HG03469 (cell line): Measurements from ENCODE around the gene ROS1.
"Not testable (repeated sequence)": the region's sequence is repeated elsewhere in the genome, so short reads cannot be mapped to it uniquely, and the experiment has no call there.

Source experiments
- ATAC-seq: cut with Tn5 transposase; IDR thresholded peaks from one replicate; pipeline ENCODE4 v1.9.1; 2021; ENCODE audit warnings: mild to moderate bottlenecking, moderate library complexity, moderate number of reproducible peaks; ENCODE audit not compliant: unreplicated experiment

Gene ROS1

DNA sequence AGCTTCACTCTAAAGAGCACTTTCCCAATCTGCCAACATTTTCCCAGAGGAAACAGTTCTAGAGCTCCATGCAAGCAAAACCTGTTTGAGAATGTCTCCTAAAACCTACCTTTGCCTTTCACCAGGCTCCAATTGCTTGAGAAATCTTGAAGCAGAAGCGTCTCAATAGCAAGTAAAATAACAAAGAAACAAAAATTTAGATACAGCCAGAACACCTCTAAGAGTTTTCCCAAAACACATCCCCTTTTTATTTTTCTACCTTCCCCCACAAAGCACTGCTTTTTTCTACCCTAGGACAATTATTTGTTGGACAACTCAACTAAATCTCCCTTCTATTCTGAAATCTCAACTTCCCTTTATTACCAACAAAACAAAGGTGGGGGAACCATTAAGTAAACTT, 156.8 kb downstream of the ROS1 start:
- ATAC-seq: no peak

DNA sequence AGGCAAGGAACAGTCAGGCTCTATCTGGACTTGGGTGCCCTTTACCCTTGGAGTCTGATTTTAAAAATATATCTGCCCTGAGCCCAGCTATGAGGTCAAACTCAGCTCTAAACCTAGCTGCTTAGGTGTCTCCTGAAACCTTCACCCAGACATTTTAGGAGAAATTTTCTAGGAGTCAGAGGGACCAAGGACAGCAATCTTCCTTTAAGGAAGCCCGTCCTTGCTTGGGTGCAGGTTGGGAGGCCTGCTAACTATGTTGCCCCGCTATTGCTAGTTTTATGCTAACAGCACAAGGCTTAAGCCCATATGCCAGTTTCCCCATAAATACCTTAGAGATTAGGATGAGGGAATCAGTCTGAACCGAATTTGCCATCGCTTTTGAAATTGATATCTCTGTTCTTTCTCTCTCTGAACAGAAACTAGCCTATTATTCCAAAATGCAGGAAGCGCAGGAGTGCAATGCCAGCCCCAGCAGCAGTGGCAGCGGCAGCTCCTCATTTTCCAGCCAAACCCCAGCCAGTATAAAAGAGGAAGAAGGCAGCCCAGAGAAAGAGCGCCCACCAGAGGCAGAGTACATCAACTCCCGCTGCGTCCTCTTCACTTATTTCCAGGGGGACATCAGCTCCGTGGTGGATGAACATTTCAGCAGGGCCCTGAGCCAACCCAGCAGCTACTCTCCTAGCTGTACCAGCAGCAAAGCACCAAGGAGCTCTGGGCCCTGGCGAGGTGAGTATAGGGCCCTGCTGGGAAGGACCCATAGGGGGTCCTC, 157.8 kb downstream of the ROS1 start:
- no peak for ATAC-seq

DNA sequence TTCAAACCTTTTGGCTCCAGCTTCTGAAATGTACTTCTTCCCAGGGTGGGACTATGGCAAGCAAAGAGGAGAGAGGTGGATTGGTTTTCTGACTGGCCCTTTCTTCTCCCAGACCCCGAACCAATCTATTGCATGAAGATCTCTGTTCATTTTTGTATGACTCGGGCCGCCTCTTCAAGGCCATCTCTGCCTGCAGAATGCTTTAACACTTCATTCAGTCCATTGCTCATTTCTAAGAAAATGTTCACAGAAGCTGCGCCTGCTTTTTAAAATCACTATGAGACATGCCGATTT, 158.7 kb downstream of the ROS1 start:
- no peak for ATAC-seq

DNA sequence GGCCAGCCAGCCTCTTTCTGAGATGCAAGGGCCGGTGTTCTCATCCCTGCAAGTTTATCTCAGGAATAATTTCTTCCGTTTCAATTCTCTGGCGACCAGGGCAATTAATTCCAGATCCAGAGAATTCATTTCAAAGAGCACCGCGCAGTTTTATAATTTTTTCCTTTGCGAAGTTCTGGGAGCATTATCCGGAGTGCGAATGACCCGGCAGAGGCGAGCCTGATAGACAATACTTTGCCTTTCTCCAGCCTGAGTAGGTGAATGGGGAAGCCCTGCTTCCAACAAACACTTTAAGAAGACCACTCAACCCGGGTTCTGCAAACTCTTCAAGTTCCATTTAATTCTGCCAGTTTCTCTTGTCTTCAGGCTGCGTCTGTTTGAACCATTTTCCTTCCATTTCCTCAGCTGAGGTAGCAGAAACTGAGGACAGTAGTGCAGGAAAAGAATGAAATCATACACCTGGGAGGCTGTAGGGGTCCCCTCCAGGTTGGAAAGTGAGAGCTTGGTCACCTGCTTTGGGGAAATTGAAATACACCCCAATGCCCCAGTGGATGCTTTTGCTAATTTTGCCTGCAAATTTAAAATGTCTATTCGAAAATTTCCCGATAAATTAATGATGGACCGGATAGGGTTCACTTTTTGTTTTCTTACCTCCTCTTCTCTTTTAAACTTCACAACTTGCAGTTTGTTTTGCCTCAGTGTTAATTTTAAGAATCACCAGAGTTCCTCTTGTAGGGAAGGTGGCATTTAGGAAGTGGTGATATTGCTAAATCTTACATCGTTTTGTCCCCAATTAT, 159.3 kb downstream of the ROS1 start:
- ATAC-seq: no peak

DNA sequence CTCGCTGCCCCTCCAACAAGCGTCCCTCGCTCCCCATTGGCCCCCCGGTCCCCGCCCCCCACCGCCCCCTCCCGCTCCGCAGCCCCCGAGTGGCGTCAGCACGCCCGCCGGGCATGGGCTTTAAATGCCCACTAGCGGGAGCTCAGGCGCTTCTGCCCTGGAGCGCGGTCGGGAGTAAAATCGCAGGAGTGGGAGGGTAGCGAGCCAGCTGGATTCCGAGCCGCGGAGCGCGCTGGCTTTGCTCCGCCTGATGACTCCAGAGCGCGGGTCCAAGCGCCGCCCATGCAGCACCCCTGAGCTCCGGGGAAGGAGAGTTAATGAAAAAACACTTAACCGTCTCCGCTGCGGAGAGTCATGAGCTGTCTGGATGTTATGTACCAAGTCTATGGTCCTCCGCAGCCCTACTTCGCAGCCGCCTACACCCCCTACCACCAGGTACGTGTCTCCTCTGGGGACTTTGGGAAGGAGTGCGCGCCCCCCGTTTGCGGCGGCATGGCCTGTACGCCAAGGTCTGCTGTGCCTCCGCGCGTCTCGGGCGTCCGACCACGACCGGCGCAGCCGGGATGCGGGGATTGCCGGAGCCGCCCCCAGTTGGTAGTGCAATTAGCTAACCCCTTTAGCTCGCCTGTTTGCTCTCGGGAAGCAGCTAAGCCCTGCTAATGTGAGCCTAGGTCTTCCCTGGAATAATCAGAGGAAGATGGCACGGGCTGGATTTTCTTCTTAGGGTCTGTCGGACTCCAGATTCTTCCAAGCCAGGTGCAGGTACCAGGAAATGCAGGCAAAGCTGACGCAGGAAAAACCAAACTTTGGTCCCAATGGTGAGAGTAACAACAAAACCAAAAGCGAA, 160.1 kb downstream of the ROS1 start, which contains the start of gene VGLL2:
VGLL2 (plus strand) TSS at position 149 of the 847 bp plus-strand sequence; CDS start at position 355, 206 bp downstream.
- ATAC-seq: no peak

DNA sequence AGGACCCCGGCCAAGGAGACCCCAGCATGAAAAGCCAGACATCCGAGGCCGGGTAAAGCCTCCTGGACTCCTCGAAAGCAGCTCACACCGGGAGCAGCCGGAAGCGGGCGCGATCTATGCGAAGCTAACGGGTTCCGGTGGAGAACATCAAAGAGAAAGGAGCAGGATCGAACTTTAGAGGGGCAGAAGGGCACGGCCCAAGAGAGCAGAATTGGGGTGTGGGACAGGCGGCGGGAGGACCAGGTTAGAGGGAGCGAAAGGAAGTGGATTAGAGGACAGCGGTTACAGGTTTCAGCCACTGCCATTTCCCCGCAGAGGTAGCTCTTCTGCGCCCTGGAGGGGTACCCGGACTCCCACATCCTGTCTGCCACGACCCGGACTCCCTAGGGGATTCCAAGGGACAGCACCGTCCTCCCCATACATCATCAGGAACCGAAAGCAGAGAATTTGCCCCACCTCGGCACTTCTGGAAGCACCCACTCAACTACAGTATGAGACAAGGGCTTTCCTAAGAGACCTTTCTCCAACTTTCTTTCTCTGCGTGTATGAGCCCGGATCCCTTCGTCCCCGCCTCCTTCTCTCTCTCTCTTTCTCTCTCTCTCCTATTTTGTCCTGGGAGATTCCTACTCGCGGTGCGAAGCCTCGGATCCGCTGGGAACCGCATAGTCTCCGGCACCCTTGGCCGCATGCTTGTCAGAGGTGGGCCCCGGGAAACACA, 160.9 kb downstream of the ROS1 start:
- ATAC-seq: no peak

DNA sequence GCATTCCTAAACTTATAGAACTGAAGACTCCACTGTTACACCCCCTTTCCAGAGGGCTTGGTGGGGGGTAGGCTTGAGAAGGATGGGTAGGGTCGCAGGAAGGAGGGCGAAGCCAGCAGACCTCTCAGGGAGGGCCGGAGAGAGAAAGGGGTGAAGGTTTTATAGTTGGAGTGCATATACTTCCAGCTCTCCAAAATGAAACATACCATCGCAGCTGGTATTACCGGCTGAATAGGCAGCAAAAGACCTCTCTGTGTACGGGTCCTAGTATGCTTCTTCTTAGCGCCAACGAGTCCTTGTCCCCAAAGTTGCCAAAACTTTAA, 161.4 kb downstream of the ROS1 start:
- ATAC-seq: no peak

DNA sequence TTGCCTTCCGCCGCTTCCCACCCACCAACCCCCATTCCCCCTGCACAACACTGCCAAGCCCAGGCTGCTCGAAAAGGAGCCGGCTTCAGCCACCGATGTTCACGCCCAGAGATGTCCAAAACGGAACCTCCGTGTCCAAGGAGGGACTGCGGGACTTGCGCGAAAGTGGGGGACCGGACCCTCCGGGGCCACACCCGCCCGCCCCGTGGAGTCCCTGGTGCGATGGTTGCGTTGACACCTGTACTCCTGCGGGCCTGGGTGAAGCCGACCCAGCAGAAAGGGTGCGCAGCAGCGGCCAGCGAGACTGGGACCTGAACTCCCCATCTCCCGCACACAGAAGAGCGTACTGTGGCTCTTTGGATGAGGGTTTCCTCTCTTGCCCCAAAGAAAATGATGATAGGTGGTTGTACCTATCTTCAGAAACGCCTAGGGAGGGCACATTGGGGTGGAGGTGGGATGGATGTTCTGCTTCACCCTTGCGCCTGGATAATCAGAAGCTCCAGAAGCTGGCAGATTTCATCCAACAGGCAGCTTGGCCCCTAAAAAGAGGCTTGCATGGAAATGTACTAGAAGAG, 162.3 kb downstream of the ROS1 start:
- ATAC-seq: no peak

DNA sequence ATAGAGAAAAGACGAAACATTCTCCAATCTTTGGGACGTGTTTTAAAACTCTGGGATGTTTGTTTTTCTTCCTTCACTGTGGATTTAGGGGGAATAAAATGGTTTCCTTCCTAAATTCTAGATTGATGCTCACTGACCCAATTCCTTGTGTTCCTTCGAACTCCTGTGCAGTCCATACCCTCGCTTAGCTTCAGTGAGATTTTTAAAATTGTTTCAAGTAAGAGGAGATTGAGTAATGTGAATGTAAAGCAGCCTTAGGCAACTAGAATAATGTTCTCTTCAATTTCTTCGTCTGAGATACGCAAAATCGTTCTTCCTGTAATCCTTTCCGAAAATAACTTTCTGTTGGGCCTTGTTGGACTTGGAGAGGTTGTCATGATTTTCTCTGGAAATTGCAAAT, 162.9 kb downstream of the ROS1 start:
- no peak for ATAC-seq

DNA sequence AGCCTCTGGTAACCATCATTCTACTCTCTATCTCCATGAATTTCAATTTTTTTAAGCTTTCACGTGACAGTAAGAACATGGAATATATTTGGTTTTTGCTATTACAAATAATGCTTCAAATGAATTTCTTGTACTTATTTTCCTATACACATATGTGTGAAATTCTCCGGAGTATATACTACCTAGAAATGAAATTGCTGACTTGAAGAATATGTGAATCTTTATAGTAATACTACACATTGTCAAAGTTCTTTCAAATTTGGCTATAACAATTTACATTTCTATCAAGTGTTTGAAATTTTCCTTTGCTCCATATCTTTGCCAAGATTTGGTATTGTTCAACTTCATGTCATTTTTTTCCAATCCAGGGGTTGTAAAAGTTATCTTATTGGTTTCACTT, 172.0 kb downstream of the ROS1 start:
- ATAC-seq: no peak

DNA sequence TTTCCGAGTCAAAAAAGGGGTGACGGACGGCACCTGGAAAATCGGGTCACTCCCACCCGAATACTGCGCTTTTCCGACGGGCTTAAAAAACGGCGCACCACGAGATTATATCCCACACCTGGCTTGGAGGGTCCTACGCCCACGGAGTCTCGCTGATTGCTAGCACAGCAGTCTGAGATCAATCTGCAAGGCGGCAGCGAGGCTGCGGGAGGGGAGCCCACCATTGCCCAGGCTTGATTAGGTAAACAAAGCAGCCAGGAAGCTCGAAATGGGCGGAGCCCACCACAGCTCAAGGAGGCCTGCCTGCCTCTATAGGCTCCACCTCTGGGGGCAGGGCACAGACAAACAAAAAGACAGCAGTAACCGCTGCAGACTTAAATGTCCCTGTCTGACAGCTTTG, 180.8 kb downstream of the ROS1 start:
- ATAC-seq: not testable (repeated sequence)

DNA sequence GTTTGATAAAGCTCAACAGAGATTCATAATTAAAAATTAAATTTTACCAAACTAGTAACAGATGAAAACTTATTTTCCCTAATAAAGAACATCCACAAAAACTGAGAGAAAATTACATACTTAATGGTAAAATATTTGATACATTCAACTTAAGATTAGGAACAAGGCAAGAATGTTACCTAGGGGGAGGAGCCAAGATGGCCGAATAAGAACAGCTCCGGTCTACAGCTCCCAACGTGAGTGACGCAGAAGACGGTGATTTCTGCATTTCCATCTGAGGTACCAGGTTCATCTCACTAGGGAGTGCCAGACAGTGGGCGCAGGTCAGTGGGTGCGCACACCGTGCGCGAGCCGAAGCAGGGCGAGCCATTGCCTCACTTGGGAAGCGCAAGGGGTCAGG, 181.2 kb downstream of the ROS1 start:
- ATAC-seq: not testable (repeated sequence)
